Glutamatergic neuron (in vitro differentiated cells): ENCODE measurements around the gene CDIPT. TPM values are rescaled to one million over a fixed set of nuclear protein-coding genes. Genes with fewer than 3 reads are reported as not detected.
A peak's percentile ranks its signal among the peaks of the same experiment; 100 is the strongest.

Source experiments
- DNase-seq: peaks from one replicate; pipeline ENCODE4 v3.0.0; 2022
- H3K27ac Mint-ChIP-seq: one replicate; pipeline ENCODE4 v1.8.0; 2020; ENCODE audit warnings: mild to moderate bottlenecking, mixed read lengths, inconsistent platforms; ENCODE audit not compliant: unreplicated experiment
- H3K27me3 Mint-ChIP-seq: one replicate; pipeline ENCODE4 v1.8.0; 2020; ENCODE audit warnings: mild to moderate bottlenecking, moderate library complexity, mixed read lengths, inconsistent platforms; ENCODE audit not compliant: unreplicated experiment
- H3K36me3 Mint-ChIP-seq: one replicate; pipeline ENCODE4 v1.8.0; 2020; ENCODE audit warnings: mild to moderate bottlenecking, mixed read lengths, inconsistent platforms; ENCODE audit not compliant: unreplicated experiment
- H3K4me1 Mint-ChIP-seq: one replicate; pipeline ENCODE4 v1.8.0; 2020; ENCODE audit warnings: mild to moderate bottlenecking, low read depth, mixed read lengths, inconsistent platforms; ENCODE audit not compliant: unreplicated experiment
- H3K4me3 Mint-ChIP-seq: one replicate; pipeline ENCODE4 v1.8.0; 2020; ENCODE audit warnings: mild to moderate bottlenecking, mixed read lengths, inconsistent platforms; ENCODE audit not compliant: unreplicated experiment
- H3K9me3 Mint-ChIP-seq: one replicate; pipeline ENCODE4 v1.8.0; 2020; ENCODE audit warnings: mild to moderate bottlenecking, moderate library complexity, mixed read lengths, inconsistent platforms; ENCODE audit not compliant: unreplicated experiment
- total RNA-seq: library from RNA; stranded (reverse); fragmentation: NEBNext Ultra II Directional; extraction: Animal tissue kit (Norgen Biotek cat#: 25700); gene quantifications from one replicate; pipeline ENCODE4 v1.2.1, GENCODE V29; 2021; ENCODE audit not compliant: unreplicated experiment
- TF ChIP-seq, protein P1 (sequence below): fragments of 200-600 bp; sonication (generic); IDR thresholded peaks from one replicate; pipeline ENCODE4 v1.5.0; 2021; ENCODE audit not compliant: partially characterized antibody, unreplicated experiment

CDIPT gene
- total RNA-seq, 1 donor from 2014 or later = 71.0 TPM

DNA sequence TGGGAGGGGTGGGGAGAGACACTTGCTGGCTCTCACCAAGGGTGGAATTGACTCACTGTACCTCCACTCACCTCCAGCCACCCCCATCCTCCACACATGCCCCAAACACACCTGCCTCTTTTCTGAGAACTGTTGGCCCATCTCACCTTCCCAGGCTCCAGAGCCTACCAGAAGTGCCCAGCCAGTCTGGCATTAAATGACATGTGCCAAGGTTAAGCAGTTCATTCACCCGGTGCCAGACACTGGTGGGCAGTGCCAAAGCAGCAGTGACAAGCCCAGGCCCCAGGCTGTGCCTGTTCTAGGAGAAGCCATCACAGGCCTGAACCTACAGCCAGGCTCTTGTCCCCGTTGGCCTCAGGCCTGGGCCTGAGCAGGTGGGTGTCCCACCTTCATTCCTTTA, 31.5 kb downstream of the CDIPT start:
- Mint-ChIP-seq H3K4me3 (no peak overlapping the region), H3K4me1 (peaks cover 5% of the 10 kb centered on the region), H3K27me3 (peaks cover 4% of the 10 kb centered on the region), H3K9me3 (peaks cover 3% of the 10 kb centered on the region), H3K27ac (no peak overlapping the region), H3K36me3 (no peaks in the 10 kb centered on the region)
- DNase-seq = no peak
- TF ChIP-seq, protein P1, sequence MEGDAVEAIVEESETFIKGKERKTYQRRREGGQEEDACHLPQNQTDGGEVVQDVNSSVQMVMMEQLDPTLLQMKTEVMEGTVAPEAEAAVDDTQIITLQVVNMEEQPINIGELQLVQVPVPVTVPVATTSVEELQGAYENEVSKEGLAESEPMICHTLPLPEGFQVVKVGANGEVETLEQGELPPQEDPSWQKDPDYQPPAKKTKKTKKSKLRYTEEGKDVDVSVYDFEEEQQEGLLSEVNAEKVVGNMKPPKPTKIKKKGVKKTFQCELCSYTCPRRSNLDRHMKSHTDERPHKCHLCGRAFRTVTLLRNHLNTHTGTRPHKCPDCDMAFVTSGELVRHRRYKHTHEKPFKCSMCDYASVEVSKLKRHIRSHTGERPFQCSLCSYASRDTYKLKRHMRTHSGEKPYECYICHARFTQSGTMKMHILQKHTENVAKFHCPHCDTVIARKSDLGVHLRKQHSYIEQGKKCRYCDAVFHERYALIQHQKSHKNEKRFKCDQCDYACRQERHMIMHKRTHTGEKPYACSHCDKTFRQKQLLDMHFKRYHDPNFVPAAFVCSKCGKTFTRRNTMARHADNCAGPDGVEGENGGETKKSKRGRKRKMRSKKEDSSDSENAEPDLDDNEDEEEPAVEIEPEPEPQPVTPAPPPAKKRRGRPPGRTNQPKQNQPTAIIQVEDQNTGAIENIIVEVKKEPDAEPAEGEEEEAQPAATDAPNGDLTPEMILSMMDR = no peak

GRCh38 chr16:29830774-29831173, 32.3 kb downstream of the CDIPT start:
- DNase-seq = no peak
- Mint-ChIP-seq H3K4me3 (no peak overlapping the region), H3K36me3 (no peaks in the 10 kb centered on the region), H3K4me1 (peaks cover 8% of the 10 kb centered on the region), H3K9me3 (peaks cover 3% of the 10 kb centered on the region), H3K27me3 (peaks cover 5% of the 10 kb centered on the region), H3K27ac (no peak overlapping the region)
- TF ChIP-seq, protein P1 = no peak

GRCh38 chr16:29826342-29826695, 36.7 kb downstream of the CDIPT start:
- TF ChIP-seq, protein P1 = no peak
- Mint-ChIP-seq H3K27ac (peak overlapping the region; percentile 99), H3K4me3 (no peak overlapping the region), H3K4me1 (peaks cover 22% of the 10 kb centered on the region), H3K36me3 (no peaks in the 10 kb centered on the region), H3K27me3 (peaks cover 12% of the 10 kb centered on the region), H3K9me3 (peaks cover 11% of the 10 kb centered on the region)
- no peak for DNase-seq

DNA sequence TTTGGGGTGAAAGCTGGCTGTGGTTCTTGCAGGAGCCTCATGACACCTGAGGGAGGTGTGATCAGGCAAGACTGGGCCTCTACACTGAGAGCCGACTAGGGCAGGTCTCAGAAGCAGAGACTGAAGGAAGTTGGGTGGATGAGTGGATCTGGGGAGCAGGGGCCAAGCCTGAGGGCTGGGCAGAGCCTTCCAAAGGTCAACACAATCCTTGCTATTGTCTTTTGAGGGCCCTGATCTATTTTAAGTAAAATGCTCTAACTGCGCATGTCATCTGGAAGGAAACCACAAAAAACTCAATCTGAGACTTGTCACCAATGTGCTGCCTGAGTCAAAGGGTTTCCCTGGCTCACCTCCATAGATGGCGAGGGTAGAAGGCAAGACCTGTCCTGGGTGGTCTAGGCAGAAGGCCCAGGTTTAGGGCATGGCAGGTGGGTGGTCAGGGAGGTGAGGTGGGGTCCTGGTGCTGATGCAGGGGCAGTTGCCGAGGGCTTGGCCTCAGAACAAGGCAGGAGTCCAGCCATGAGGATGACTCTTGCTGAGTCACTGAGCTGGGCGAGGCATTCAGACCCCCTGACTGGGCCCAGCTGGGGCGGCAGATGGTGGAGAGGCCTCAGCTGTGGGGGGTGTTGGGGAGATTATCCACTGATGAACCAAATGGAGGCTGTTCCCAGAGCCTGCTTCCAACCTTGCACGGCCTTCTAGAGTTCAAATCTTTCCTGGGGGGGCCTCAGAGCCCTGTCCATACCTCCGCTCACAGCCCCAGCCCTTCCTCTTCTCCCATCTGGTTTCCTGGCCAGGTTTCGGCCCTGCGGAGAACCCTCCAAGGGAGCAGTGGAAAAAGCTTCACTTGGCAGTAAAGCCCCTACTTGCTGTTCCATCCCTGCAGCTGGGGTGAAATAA, 37.6 kb downstream of the CDIPT start:
- Mint-ChIP-seq H3K27ac (peak overlapping the region; percentile 99), H3K27me3 (peaks cover 12% of the 10 kb centered on the region), H3K36me3 (no peaks in the 10 kb centered on the region), H3K4me1 (peaks cover 27% of the 10 kb centered on the region), H3K9me3 (peaks cover 11% of the 10 kb centered on the region), H3K4me3 (peak overlapping the region; percentile 69)
- DNase-seq = peak; percentile 84
- TF ChIP-seq, protein P1 = no peak

DNA sequence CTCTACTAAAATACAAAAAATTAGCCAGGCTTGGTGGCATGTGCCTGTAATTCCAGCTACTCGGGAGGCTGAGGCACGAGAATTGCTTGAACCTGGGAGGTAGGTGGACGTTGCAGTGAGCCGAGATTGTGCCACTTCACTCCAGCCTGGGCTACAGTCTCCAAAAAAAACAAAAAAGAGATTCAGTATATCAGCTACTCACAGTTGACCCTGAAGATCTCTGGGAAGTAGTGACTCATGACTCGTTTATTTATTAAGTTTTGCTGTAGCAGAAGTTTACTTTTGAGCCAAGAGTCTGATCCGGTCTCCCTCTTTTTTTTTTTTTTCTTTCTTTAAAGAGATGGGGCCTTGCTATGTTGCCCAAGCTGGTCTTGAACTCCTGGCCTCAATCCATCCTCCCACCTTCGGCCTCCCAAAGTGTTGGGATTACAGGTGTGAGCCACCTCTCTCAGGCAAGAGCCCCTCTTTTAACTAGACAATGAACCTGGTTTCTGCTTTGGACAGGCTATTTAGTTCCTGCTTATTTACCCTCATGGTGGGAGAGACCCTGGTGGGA, 38.4 kb downstream of the CDIPT start:
- H3K4me3 Mint-ChIP-seq = peak overlapping the region; percentile 69
- peaks cover 13% of the 10 kb centered on the region for H3K27me3 Mint-ChIP-seq

More for the DNA sequence above, 38.4 kb downstream of the CDIPT start:
- Mint-ChIP-seq H3K9me3 (peaks cover 11% of the 10 kb centered on the region), H3K4me1 (peaks cover 32% of the 10 kb centered on the region), H3K27ac (peak overlapping the region; percentile 99), H3K36me3 (no peaks in the 10 kb centered on the region)
- no peak for DNase-seq
- TF ChIP-seq, protein P1 = no peak
